ENCODE results near the gene KIF26B. TPM values are rescaled to one million over a fixed set of nuclear protein-coding genes. Genes with fewer than 3 reads are reported as not detected.

KIF26B gene
- polyA plus RNA-seq, 2 of the 4 experiments (the other 2 are of a cell fraction): 0.01 to 0.04 TPM

DNA sequence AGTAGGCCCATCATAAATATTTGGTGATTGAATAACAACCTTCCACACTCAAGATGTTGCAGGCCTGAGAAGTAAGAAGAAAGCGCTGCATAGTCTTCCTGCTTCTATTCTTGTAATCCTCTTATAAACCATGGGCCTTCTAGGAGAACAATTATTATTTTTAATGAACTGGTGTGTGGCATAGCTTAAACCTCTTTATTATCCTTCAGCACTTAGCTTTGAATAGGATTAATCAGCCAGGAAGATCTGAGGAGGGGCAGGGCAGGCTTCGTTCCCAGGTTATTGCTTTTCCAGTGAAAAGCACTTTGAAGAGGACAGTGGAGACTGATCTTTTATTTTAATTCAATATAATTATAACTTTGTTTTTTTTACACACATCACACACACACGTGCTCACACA lies 42.3 kb downstream of the KIF26B start:
- no peaks in the 10 kb centered on the region for H3K4me1 ChIP-seq
- ATAC-seq: no peak
- FAIRE-seq: no peak
- no peak for DNase-seq (ENCODE audit: low read depth in 1 of 2, low spot score in 1 of 2)
- no peak overlapping the region for H3K4me2 ChIP-seq
- 52% methylated on average over 3 of the region's 3 CpGs for WGBS (ENCODE audit: missing lambda C conversion rate)
- H3K4me3 ChIP-seq: no peak overlapping the region
- no peak overlapping the region for H3K27ac ChIP-seq
- ChIA-PET CTCF (interaction anchor here (1.4 kb wide), 1 partner anchor 44 kb away, joined by 3 read pairs; no protein-coding TSS in a partner anchor), POLR2A (no interaction called here)
- no peaks in the 10 kb centered on the region for H3K9me3 ChIP-seq
- TF ChIP-seq FOXS1 (CRISPR knock-in tag; IDR thresholded peaks at IDR 0.05): no peak
- TF ChIP-seq CHD4 (IDR thresholded peaks at IDR 0.05; ENCODE audit: borderline replicate concordance): no peak
- TF ChIP-seq EHMT2 (IDR thresholded peaks at IDR 0.05; ENCODE audit: low read depth): no peak
- TF ChIP-seq MYC (IDR thresholded peaks at IDR 0.05; ENCODE audit: borderline replicate concordance, low read length): no peak
- no peak for TF ChIP-seq MAZ (IDR thresholded peaks at IDR 0.05; ENCODE audit: borderline replicate concordance, low read depth, low read length)
- no peak for TF ChIP-seq RARB (CRISPR knock-in tag; IDR thresholded peaks at IDR 0.05)
- TF ChIP-seq NR3C1 (IDR thresholded peaks at IDR 0.05): no peak
- TF ChIP-seq ZC3H11A (IDR thresholded peaks at IDR 0.05): no peak
- no peak for TF ChIP-seq NFE2L2 (conservative IDR thresholded peaks at IDR 0.05; ENCODE audit: low read length)
- no peak for TF ChIP-seq HOXB13 (CRISPR knock-in tag; IDR thresholded peaks at IDR 0.05; ENCODE audit: low read depth)
- TF ChIP-seq EHF (CRISPR knock-in tag; IDR thresholded peaks at IDR 0.05): no peak
- TF ChIP-seq, protein P1, sequence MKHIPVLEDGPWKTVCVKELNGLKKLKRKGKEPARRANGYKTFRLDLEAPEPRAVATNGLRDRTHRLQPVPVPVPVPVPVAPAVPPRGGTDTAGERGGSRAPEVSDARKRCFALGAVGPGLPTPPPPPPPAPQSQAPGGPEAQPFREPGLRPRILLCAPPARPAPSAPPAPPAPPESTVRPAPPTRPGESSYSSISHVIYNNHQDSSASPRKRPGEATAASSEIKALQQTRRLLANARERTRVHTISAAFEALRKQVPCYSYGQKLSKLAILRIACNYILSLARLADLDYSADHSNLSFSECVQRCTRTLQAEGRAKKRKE (CRISPR knock-in tag; IDR thresholded peaks at IDR 0.05; ENCODE audit: low read depth): no peak
- no peak for TF ChIP-seq KDM1A (IDR thresholded peaks at IDR 0.05; ENCODE audit: low read depth)
- no peak for TF ChIP-seq BHLHE40 (IDR thresholded peaks at IDR 0.05; ENCODE audit: low read depth, low read length)
- no peak for TF ChIP-seq EP300 (IDR thresholded peaks at IDR 0.05)
- no peak for TF ChIP-seq POLR2A (IDR thresholded peaks at IDR 0.05; ENCODE audit: low read length)
- no peak for TF ChIP-seq RCOR1 (IDR thresholded peaks at IDR 0.05; ENCODE audit: low read depth, low read length)
- TF ChIP-seq TFCP2L1 (CRISPR knock-in tag; IDR thresholded peaks at IDR 0.05): no peak

DNA sequence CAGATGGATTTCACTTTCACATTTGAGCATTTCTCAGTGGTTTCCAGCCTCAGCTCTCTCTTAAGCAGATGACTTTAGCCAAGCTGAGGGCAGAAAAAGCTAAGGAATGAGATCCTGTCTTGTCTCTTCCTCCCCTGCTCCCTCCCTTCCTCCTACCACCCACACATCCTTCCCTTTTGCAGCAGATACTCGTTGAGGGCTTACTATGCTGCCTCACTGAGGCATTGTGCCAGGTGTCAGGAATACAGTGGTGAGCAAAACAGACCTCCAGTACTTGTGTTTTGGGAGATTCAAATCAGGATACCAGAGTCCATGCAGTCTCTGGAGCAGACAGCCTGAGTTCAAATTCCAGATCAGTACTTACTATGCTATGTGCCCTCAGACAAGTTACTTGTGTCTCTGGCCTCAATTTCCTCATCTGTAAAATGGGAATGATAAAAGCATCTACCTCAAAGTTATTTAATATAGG lies 43.2 kb downstream of the KIF26B start:
- 0% methylated on average over 1 of the region's 1 CpG for WGBS (ENCODE audit: missing lambda C conversion rate)
- POLR2A ChIA-PET: no interaction called here

GRCh38 chr1:245198748-245199516 lies 44.1 kb downstream of the KIF26B start:
- H3K4me1 ChIP-seq: no peaks in the 10 kb centered on the region
- H3K4me2 ChIP-seq: no peak overlapping the region
- H3K4me3 ChIP-seq: no peak overlapping the region
- H3K9me3 ChIP-seq: no peaks in the 10 kb centered on the region
- H3K27ac ChIP-seq: no peak overlapping the region
- CTCF ChIA-PET: interaction anchor here (1.4 kb wide), 1 partner anchor 46 kb away, joined by 3 read pairs; no protein-coding TSS in a partner anchor
- FAIRE-seq (no peak), ATAC-seq (no peak), DNase-seq (ENCODE audit: low read depth in 1 of 2, low spot score in 1 of 2) (no peak)
- no peak for TF ChIP-seq MAFK (IDR thresholded peaks at IDR 0.05; ENCODE audit: partially characterized antibody)
- no peak for TF ChIP-seq HOXB13 (CRISPR knock-in tag; IDR thresholded peaks at IDR 0.05; ENCODE audit: low read depth)
- TF ChIP-seq, protein P2, sequence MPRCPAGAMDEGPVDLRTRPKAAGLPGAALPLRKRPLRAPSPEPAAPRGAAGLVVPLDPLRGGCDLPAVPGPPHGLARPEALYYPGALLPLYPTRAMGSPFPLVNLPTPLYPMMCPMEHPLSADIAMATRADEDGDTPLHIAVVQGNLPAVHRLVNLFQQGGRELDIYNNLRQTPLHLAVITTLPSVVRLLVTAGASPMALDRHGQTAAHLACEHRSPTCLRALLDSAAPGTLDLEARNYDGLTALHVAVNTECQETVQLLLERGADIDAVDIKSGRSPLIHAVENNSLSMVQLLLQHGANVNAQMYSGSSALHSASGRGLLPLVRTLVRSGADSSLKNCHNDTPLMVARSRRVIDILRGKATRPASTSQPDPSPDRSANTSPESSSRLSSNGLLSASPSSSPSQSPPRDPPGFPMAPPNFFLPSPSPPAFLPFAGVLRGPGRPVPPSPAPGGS (IDR thresholded peaks at IDR 0.05): no peak
- TF ChIP-seq CEBPB (IDR thresholded peaks at IDR 0.05): no peak
- TF ChIP-seq KDM1A (IDR thresholded peaks at IDR 0.05; ENCODE audit: low read depth): no peak
- TF ChIP-seq SREBF2 (IDR thresholded peaks at IDR 0.05): no peak
- TF ChIP-seq HEYL (CRISPR knock-in tag; IDR thresholded peaks at IDR 0.05): no peak
- TF ChIP-seq RARB (CRISPR knock-in tag; IDR thresholded peaks at IDR 0.05): no peak
- TF ChIP-seq, protein P1 (CRISPR knock-in tag; IDR thresholded peaks at IDR 0.05; ENCODE audit: low read depth): no peak
- no peak for TF ChIP-seq FOSB (CRISPR knock-in tag; IDR thresholded peaks at IDR 0.05)
- no peak for TF ChIP-seq JUNB (IDR thresholded peaks at IDR 0.05)
- TF ChIP-seq ZSCAN20 (CRISPR knock-in tag; IDR thresholded peaks at IDR 0.05): no peak
- TF ChIP-seq ZNF302 (CRISPR knock-in tag; IDR thresholded peaks at IDR 0.05): no peak
- no peak for TF ChIP-seq EHMT2 (IDR thresholded peaks at IDR 0.05; ENCODE audit: low read depth)
- TF ChIP-seq RNF2 (IDR thresholded peaks at IDR 0.05; ENCODE audit: borderline replicate concordance, low read depth): no peak
- 37% methylated on average over 12 of the region's 12 CpGs for WGBS (ENCODE audit: missing lambda C conversion rate)
- POLR2A ChIA-PET: no interaction called here

More for the DNA sequence above, 43.2 kb downstream of the KIF26B start:
- no peak for ATAC-seq
- no peak overlapping the region for H3K4me2 ChIP-seq
- no peak for TF ChIP-seq FOSB (CRISPR knock-in tag; IDR thresholded peaks at IDR 0.05)
- TF ChIP-seq TFCP2L1 (CRISPR knock-in tag; IDR thresholded peaks at IDR 0.05): no peak
- no peak for TF ChIP-seq CBX8 (IDR thresholded peaks at IDR 0.05)
- no peak for TF ChIP-seq GATA3 (IDR thresholded peaks at IDR 0.05; ENCODE audit: borderline replicate concordance)
- no peak for TF ChIP-seq BHLHE40 (IDR thresholded peaks at IDR 0.05; ENCODE audit: low read depth, low read length)
- no peak for TF ChIP-seq SMC3 (IDR thresholded peaks at IDR 0.05)
- no peak for TF ChIP-seq ZSCAN20 (CRISPR knock-in tag; IDR thresholded peaks at IDR 0.05)
- TF ChIP-seq FOXS1 (CRISPR knock-in tag; IDR thresholded peaks at IDR 0.05): no peak
- no peak for TF ChIP-seq EHF (CRISPR knock-in tag; IDR thresholded peaks at IDR 0.05)
- no peak for TF ChIP-seq ZFP36 (IDR thresholded peaks at IDR 0.05; ENCODE audit: borderline replicate concordance, partially characterized antibody)
- no peaks in the 10 kb centered on the region for H3K9me3 ChIP-seq
- no peak overlapping the region for H3K4me3 ChIP-seq
- H3K27ac ChIP-seq: no peak overlapping the region
- CTCF ChIA-PET: interaction anchor here (1.4 kb wide), 1 partner anchor 45 kb away, joined by 3 read pairs; no protein-coding TSS in a partner anchor
- no peak for DNase-seq (ENCODE audit: low read depth in 1 of 2, low spot score in 1 of 2)
- no peak for FAIRE-seq
- no peaks in the 10 kb centered on the region for H3K4me1 ChIP-seq

Measured in A549 (cell line).